Astrocyte of the cerebellum (primary cell): Measurements from ENCODE around the gene AIG1.

Source experiments
- DNase-seq: peaks from one replicate; pipeline ENCODE4 v3.0.0-alpha.2; 2011; ENCODE audit warnings: low read depth
- H3K4me3 ChIP-seq: 2 replicates; pipeline ENCODE4 v1.5.1; 2011; ENCODE audit warnings: mild to moderate bottlenecking, low read depth, low read length, moderate library complexity
- in situ Hi-C: cut with HindIII; loops from 2 replicates; pipeline ENCODE4 v1.10.0; 2017; ENCODE audit warnings: low sequenced_read_pairs
- TF ChIP-seq, protein P1 (sequence below): IDR thresholded peaks from 2 replicates; pipeline ENCODE4 v1.5.1; 2012; ENCODE audit warnings: low read length, low read depth, moderate library complexity, mild to moderate bottlenecking; ENCODE audit errors: missing control alignments

The AIG1 gene

DNA sequence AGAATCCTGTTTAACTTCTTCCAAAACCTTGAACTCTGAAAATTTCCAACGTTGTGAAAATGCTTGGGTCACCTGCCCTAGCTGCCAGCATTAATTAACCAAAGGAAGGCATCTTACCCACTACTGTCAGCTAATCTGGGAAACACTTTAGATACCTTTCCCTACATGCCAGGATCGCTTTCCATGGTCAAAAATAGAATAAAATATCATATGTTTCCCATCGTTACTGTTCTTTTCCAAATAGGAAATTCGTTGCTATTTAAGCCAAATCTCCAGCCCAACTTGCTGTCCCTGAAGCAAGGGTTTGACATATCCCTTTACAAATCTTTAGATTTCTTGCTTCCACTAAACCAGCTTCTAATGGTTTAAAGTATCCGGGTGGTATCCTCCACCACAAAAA is 157.5 kb downstream of the AIG1 start:
- TF ChIP-seq, protein P1, sequence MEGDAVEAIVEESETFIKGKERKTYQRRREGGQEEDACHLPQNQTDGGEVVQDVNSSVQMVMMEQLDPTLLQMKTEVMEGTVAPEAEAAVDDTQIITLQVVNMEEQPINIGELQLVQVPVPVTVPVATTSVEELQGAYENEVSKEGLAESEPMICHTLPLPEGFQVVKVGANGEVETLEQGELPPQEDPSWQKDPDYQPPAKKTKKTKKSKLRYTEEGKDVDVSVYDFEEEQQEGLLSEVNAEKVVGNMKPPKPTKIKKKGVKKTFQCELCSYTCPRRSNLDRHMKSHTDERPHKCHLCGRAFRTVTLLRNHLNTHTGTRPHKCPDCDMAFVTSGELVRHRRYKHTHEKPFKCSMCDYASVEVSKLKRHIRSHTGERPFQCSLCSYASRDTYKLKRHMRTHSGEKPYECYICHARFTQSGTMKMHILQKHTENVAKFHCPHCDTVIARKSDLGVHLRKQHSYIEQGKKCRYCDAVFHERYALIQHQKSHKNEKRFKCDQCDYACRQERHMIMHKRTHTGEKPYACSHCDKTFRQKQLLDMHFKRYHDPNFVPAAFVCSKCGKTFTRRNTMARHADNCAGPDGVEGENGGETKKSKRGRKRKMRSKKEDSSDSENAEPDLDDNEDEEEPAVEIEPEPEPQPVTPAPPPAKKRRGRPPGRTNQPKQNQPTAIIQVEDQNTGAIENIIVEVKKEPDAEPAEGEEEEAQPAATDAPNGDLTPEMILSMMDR = no peak
- in situ Hi-C loops = no loop called here
- no peak for DNase-seq
- H3K4me3 ChIP-seq = no peak overlapping the region

DNA sequence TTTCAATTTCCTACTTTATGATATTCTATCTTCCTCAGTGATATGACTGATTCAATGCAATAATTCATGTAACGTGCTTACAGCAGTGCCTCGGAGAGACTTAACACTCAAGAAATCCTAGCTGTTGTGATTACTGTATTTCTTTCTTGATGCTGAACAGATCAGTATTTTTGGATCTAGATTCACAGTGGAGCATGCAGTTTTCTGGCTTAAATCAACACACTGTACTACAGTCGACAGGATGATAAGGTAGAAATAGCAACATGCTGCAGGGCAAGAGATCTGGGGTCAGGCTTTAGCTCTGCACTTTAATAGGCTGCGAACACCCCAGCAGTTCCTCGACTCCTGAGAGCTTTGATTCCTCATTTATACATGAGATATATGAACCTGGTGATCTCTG is 161.0 kb downstream of the AIG1 start:
- TF ChIP-seq, protein P1 = no peak
- in situ Hi-C loops = no loop called here
- DNase-seq = no peak
- H3K4me3 ChIP-seq = no peak overlapping the region

DNA sequence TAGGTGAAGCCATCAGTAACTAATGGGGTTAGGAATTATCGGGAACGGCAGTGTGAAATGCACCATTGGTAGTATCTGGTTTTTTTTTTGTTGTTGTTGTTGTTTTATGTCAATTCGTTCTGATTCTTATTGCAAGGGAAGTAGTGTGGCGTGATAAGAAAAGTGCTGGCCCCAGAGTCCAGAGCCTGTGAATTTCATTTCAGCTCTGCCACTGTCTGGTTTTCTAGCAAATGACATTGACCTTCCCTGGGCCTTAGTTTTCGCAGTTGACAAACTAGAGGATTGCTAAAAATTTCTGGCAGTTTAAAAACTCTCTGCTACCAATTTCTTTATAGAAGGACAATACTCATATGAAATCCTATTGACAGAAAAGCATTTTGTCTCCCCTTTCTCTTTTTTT is 161.6 kb downstream of the AIG1 start:
- no peak for DNase-seq
- TF ChIP-seq, protein P1 = no peak
- in situ Hi-C loops = no loop called here
- no peak overlapping the region for H3K4me3 ChIP-seq

DNA sequence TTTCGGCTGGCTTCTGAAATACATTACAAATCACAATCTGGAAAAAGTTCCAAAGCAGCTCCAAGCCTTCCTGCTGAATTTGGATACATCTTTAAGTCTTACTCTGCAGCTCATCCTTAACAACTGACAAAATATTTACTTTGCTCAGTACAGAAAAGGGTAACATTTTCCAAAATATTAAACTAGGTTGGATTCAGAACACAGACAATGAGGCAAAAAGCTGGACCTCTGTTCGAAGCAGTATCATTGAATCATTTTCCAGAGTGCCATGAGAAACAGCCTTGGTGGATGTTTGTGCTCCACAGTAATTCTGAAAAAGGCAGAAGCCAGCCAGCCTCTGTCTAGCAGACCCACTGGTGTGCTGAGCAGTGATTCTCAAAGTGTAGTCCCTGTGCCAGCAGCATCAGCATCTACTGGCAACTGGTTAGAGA is 162.1 kb downstream of the AIG1 start:
- in situ Hi-C loops = no loop called here
- no peak for DNase-seq
- TF ChIP-seq, protein P1 = no peak
- no peak overlapping the region for H3K4me3 ChIP-seq

DNA sequence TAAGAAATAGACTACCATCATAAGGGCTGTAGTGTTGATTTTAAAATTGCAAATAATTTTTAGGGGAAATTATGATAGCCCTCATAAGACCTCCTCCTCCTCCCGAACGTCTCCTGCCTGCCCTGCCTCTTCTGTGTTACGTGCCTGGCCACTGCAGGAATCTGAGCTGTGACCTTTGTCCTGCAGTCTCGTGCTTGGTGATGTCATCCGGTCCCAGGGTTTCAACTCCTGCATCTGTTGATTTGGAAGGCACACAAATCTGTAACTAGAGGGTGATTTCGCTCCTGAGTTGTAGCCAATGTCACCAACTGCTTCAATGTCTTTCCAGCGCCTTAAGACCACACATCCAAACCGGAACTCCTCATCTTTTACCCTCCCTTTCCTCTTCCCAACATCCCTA is 163.2 kb downstream of the AIG1 start:
- no peak overlapping the region for H3K4me3 ChIP-seq
- in situ Hi-C loops = no loop called here
- no peak for DNase-seq
- TF ChIP-seq, protein P1 = no peak

DNA sequence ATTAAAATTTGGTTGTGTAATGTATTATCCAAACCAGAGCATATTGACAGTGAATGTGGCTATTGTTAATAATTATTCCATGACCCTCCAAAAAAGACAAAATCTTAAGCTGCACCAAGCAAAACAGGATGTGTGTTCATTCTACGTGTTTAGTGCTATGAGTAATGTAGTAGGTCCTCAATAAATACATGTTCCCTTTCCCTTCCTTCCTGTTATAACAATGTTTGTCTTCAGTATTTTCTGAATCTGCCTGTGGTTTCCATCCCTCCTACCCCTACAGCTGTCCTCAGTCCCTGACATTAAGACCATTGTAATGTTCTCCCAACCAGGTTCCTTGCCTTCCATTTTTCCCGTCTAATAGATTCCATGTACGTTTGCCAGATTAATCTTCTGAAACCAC is 163.8 kb downstream of the AIG1 start:
- no peak overlapping the region for H3K4me3 ChIP-seq
- in situ Hi-C loops = no loop called here
- DNase-seq = no peak
- TF ChIP-seq, protein P1 = no peak

DNA sequence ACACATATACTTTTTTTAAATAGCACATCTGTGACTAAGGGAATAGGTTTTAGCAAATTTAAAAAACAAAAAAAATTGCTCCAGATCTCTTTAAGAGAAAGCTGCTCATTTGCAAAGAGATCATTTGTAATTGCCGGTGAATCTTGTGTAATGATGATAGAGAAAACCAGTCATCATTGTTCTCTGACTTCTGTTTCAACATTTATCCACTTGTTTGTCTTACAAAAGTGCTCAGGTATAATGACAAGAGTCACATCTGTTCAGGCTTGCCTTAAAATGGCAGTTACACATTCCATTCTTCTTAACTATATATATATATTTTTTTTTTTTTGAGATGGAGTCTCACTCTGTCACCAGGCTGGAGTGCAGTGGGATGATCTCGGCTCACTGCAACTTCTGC is 165.2 kb downstream of the AIG1 start:
- TF ChIP-seq, protein P1 = no peak
- no peak for DNase-seq
- H3K4me3 ChIP-seq = no peak overlapping the region
- in situ Hi-C loops = no loop called here
